H9 (cell line): ENCODE data around the gene XK. TPM values are rescaled to one million over a fixed set of nuclear protein-coding genes. Genes with fewer than 3 reads are reported as not detected.

Experiments used
- DNase-seq: peaks from one replicate; pipeline ENCODE4 v3.0.0-alpha.2; 2017
- H2AFZ ChIP-seq: one replicate; pipeline ENCODE4 v1.6.1; 2013; ENCODE audit warnings: mild to moderate bottlenecking, low read length, control low read depth, moderate library complexity
- H2AK5ac ChIP-seq: 2 replicates; pipeline ENCODE4 v1.6.1; 2013; ENCODE audit warnings: low read length, control low read depth, mixed read lengths; ENCODE audit not compliant: insufficient read length
- H2BK120ac ChIP-seq: one replicate; pipeline ENCODE4 v1.6.1; 2013; ENCODE audit warnings: low read depth, mild to moderate bottlenecking, low read length, control low read depth, inconsistent platforms; ENCODE audit not compliant: poor library complexity, severe bottlenecking
- H2BK12ac ChIP-seq: 2 replicates; pipeline ENCODE4 v1.6.1; 2013; ENCODE audit warnings: low read length, control low read depth, mixed read lengths, low read depth; ENCODE audit not compliant: insufficient read length
- H2BK15ac ChIP-seq: 2 replicates; pipeline ENCODE4 v1.6.1; 2013; ENCODE audit warnings: low read depth, low read length, control low read depth
- H2BK20ac ChIP-seq: one replicate; pipeline ENCODE4 v1.6.1; 2013; ENCODE audit warnings: low read depth, mild to moderate bottlenecking, low read length, control low read depth, inconsistent platforms; ENCODE audit not compliant: poor library complexity, severe bottlenecking
- H2BK5ac ChIP-seq: 2 replicates; pipeline ENCODE4 v1.6.1; 2013; ENCODE audit warnings: low read length, control low read depth, mixed read lengths; ENCODE audit not compliant: insufficient read length
- H3K14ac ChIP-seq: 2 replicates; pipeline ENCODE4 v1.6.1; 2013; ENCODE audit warnings: low read length, control low read depth; ENCODE audit not compliant: insufficient read depth
- H3K18ac ChIP-seq: 2 replicates; pipeline ENCODE4 v1.6.1; 2013; ENCODE audit warnings: low read depth, mild to moderate bottlenecking, mixed read lengths, low read length, control low read depth; ENCODE audit not compliant: insufficient read length
- H3K23ac ChIP-seq: 2 replicates; pipeline ENCODE4 v1.6.1; 2013; ENCODE audit warnings: low read length, control low read depth, mixed read lengths, low read depth; ENCODE audit not compliant: insufficient read length
- H3K23me2 ChIP-seq: 2 replicates; pipeline ENCODE4 v1.6.1; 2013; ENCODE audit warnings: low read depth, mild to moderate bottlenecking, mixed read lengths, low read length, control low read depth; ENCODE audit not compliant: insufficient read length, poor library complexity, severe bottlenecking
- H3K27ac ChIP-seq: 2 replicates; pipeline ENCODE4 v1.5.1; 2013; ENCODE audit warnings: low read length, control low read depth, mixed read lengths, low read depth; ENCODE audit not compliant: insufficient read length
- H3K27me3 ChIP-seq: 2 replicates; pipeline ENCODE4 v1.6.1; 2013; ENCODE audit warnings: low read length, control low read depth, inconsistent platforms; ENCODE audit not compliant: insufficient read depth
- H3K4ac ChIP-seq: 2 replicates; pipeline ENCODE4 v1.6.1; 2013; ENCODE audit warnings: low read depth, mild to moderate bottlenecking, control low read depth, inconsistent platforms, low read length, moderate library complexity
- H3K4me1 ChIP-seq: 2 replicates; pipeline ENCODE4 v1.6.1; 2013; ENCODE audit warnings: low read length, control low read depth, inconsistent platforms; ENCODE audit not compliant: insufficient read depth
- H3K4me2 ChIP-seq: 2 replicates; pipeline ENCODE4 v1.6.1; 2013; ENCODE audit warnings: low read length, control low read depth, mixed read lengths; ENCODE audit not compliant: insufficient read length, insufficient read depth
- H3K56ac ChIP-seq: 2 replicates; pipeline ENCODE4 v1.6.1; 2013; ENCODE audit warnings: low read depth, mild to moderate bottlenecking, mixed read lengths, low read length, control low read depth; ENCODE audit not compliant: insufficient read length
- H3K79me1 ChIP-seq: 2 replicates; pipeline ENCODE4 v1.6.1; 2013; ENCODE audit warnings: low read depth, mild to moderate bottlenecking, moderate library complexity, low read length, control low read depth, inconsistent platforms; ENCODE audit not compliant: insufficient read depth, poor library complexity, severe bottlenecking
- H3K79me2 ChIP-seq: 2 replicates; pipeline ENCODE4 v1.6.1; 2013; ENCODE audit warnings: low read length, control low read depth, inconsistent platforms; ENCODE audit not compliant: insufficient read depth
- H3K9ac ChIP-seq: 2 replicates; pipeline ENCODE4 v1.6.1; 2013; ENCODE audit warnings: low read length, control low read depth, mixed read lengths; ENCODE audit not compliant: insufficient read length; ENCODE audit errors: extremely low read depth
- H3K9me3 ChIP-seq: one replicate; pipeline ENCODE4 v1.6.1; 2013; ENCODE audit warnings: low read depth, low read length, inconsistent platforms; ENCODE audit not compliant: control insufficient read depth
- H3T11ph ChIP-seq: one replicate; pipeline ENCODE4 v1.6.1; 2013; ENCODE audit warnings: mild to moderate bottlenecking, low read length, control low read depth, inconsistent platforms
- H4K20me1 ChIP-seq: one replicate; pipeline ENCODE4 v1.6.1; 2013; ENCODE audit not compliant: control insufficient read depth, insufficient read length, insufficient read depth
- H4K5ac ChIP-seq: 2 replicates; pipeline ENCODE4 v1.6.1; 2013; ENCODE audit warnings: low read depth, mild to moderate bottlenecking, mixed read lengths, low read length, control low read depth; ENCODE audit not compliant: insufficient read length
- H4K8ac ChIP-seq: replicated peaks from 2 replicates; pipeline ENCODE4 v1.6.1; 2013; ENCODE audit warnings: low read length, control low read depth, mixed read lengths, low read depth; ENCODE audit not compliant: insufficient read length
- H4K91ac ChIP-seq: 2 replicates; pipeline ENCODE4 v1.6.1; 2013; ENCODE audit warnings: low read depth, mild to moderate bottlenecking, moderate library complexity, mixed read lengths, low read length, control low read depth; ENCODE audit not compliant: insufficient read length
- H3K27ac Mint-ChIP-seq, 3 experiments: 2 replicates in 2 of 3; 3 replicates in 1 of 3; pipeline ENCODE4 v1.8.0; 2020 to 2021; ENCODE audit warnings: mixed read lengths in 3 of 3, mild to moderate bottlenecking in 1 of 3, moderate library complexity in 1 of 3
- H3K27me3 Mint-ChIP-seq: 2 replicates; pipeline ENCODE4 v1.8.0; 2021; ENCODE audit warnings: low read depth, mild to moderate bottlenecking, moderate library complexity, mixed read lengths
- H3K36me3 Mint-ChIP-seq, 3 experiments: 2 replicates in 2 of 3; 3 replicates in 1 of 3; pipeline ENCODE4 v1.8.0; 2020 to 2021; ENCODE audit warnings: low read depth in 3 of 3, mixed read lengths in 3 of 3; ENCODE audit not compliant: insufficient read depth in 1 of 3
- H3K4me1 Mint-ChIP-seq, 2 experiments: 2 replicates each; pipeline ENCODE4 v1.8.0; 2020; ENCODE audit warnings: mixed read lengths in 2 of 2
- H3K4me3 Mint-ChIP-seq, 2 experiments: 2 replicates in 1 of 2; 3 replicates in 1 of 2; pipeline ENCODE4 v1.8.0; 2020 to 2021; ENCODE audit warnings: mild to moderate bottlenecking in 2 of 2, mixed read lengths in 2 of 2, moderate library complexity in 1 of 2
- H3K9me3 Mint-ChIP-seq, 2 experiments: 2 replicates in 1 of 2; 3 replicates in 1 of 2; pipeline ENCODE4 v1.8.0; 2020; ENCODE audit warnings: mild to moderate bottlenecking in 2 of 2, mixed read lengths in 2 of 2, moderate library complexity in 1 of 2
- CTCF ChIP-seq: fragments of 200-600 bp; sonication (generic); conservative IDR thresholded peaks from 3 replicates; pipeline ENCODE4 v1.8.0; 2021; ENCODE audit warnings: antibody characterized with exemption, mild to moderate bottlenecking
- WGBS: extraction: QIAGEN DNeasy Blood & Tissue Kit; methylation state at CpG from one replicate; pipeline ENCODE4 v1.1.7; 2013; ENCODE audit warnings: missing lambda C conversion rate, low lambda C conversion rate, mixed read lengths; ENCODE audit not compliant: insufficient read length; ENCODE audit errors: extremely low coverage; 5-methylcytosine and 5-hydroxymethylcytosine counted together
- total RNA-seq: library from RNA; stranded (reverse); gene quantifications from 2 replicates; pipeline ENCODE4 v1.2.1, GENCODE V29; 2021

Gene XK
- total RNA-seq, 1 experiment from 2014 or later: 0.85 TPM

- Histone ChIP-seq H3K79me1 (no peaks in the 10 kb centered on the region), H4K20me1 (no peaks in the 10 kb centered on the region), H4K5ac (no peak overlapping the region), H2BK20ac (no peak overlapping the region), H3K18ac (no peak overlapping the region), H3T11ph (no peak overlapping the region), H3K14ac (no peak overlapping the region), H3K9ac (no peak overlapping the region), H2AK5ac (no peak overlapping the region), H3K4me2 (no peak overlapping the region), H2BK15ac (no peak overlapping the region), H2BK120ac (no peak overlapping the region), H3K4me1 (no peaks in the 10 kb centered on the region), H3K79me2 (no peaks in the 10 kb centered on the region), H4K8ac (no peak overlapping the region), H3K9me3 (no peaks in the 10 kb centered on the region), H2BK5ac (no peak overlapping the region), H4K91ac (no peak overlapping the region), H3K27me3 (no peaks in the 10 kb centered on the region), H2BK12ac (no peak overlapping the region), H3K23me2 (no peaks in the 10 kb centered on the region), H2AFZ (no peak overlapping the region), H3K23ac (no peak overlapping the region), H3K4ac (no peak overlapping the region), H3K27ac (no peak overlapping the region), H3K56ac (no peak overlapping the region)
- no peak overlapping the region for H3K27ac Mint-ChIP-seq
- no peaks in the 10 kb centered on the region; a peak in 2 of 7 replicates for H3K36me3 Mint-ChIP-seq
- H3K27me3 Mint-ChIP-seq: peaks cover 3% of the 10 kb centered on the region
- H3K9me3 Mint-ChIP-seq: peaks cover 40 to 55% of the 10 kb centered on the region in 2 experiments
- no CpG with 5 or more reads among the region's 4 CpGs for WGBS
- no peak for TF ChIP-seq CTCF
- peaks cover 4% of the 10 kb centered on the region in 2 experiments; a peak in 3 of 4 replicates for H3K4me1 Mint-ChIP-seq
- H3K4me3 Mint-ChIP-seq: no peak overlapping the region
- no peak for DNase-seq
These were observed 27.1 kb upstream of the XK start for GRCh38 chrX:37658343-37659030.
